Activated CD8-positive, alpha-beta T cell treated with anti-CD3 and anti-CD28 coated beads for 36 hours (primary cell): ENCODE data around the gene EIF4E1B. TPM values are rescaled to one million over a fixed set of nuclear protein-coding genes. Genes with fewer than 3 reads are reported as not detected.

ENCODE experiments used
- ATAC-seq: fragments of 200-7000 bp; cut with Tn5 transposase; one replicate; pipeline ENCODE4 v1.10.0; 2021; ENCODE audit warnings: mild to moderate bottlenecking, moderate library complexity
- CTCF ChIA-PET: fragments of 350-600 bp; sonication (Branson Sonifier 250); formaldehyde crosslinking; loops from one replicate; lab custom pipeline; 2021; ENCODE audit warnings: antibody characterized with exemption; lab: Charles Lee
- POLR2A ChIA-PET: fragments of 350-600 bp; sonication (Branson Sonifier 250); formaldehyde crosslinking; loops from one replicate; lab custom pipeline; 2021; ENCODE audit warnings: antibody characterized with exemption; lab: Charles Lee
- DNase-seq: peaks from one replicate; pipeline ENCODE4 v3.0.0-alpha.2; 2020
- H3K27ac Mint-ChIP-seq: one replicate; pipeline ENCODE4 v1.8.0; 2021; ENCODE audit warnings: mild to moderate bottlenecking, mixed read lengths
- H3K27me3 Mint-ChIP-seq: one replicate; pipeline ENCODE4 v1.8.0; 2021; ENCODE audit warnings: mixed read lengths
- H3K36me3 Mint-ChIP-seq: one replicate; pipeline ENCODE4 v1.8.0; 2021; ENCODE audit warnings: low read depth, mixed read lengths
- H3K4me1 Mint-ChIP-seq: one replicate; pipeline ENCODE4 v1.8.0; 2021; ENCODE audit warnings: low read depth, mixed read lengths
- H3K4me3 Mint-ChIP-seq: one replicate; pipeline ENCODE4 v1.8.0; 2021; ENCODE audit warnings: mild to moderate bottlenecking, moderate library complexity, mixed read lengths
- H3K9me3 Mint-ChIP-seq: one replicate; pipeline ENCODE4 v1.8.0; 2021; ENCODE audit warnings: mixed read lengths
- intact Hi-C: fragments of 100-400 bp; cut with micrococcal nuclease; formaldehyde crosslinking; loops from one replicate; pipeline ENCODE4 v1.10.0; 2022
- total RNA-seq, 2 experiments: library from RNA; stranded (reverse); gene quantifications; one replicate each; pipeline ENCODE4 v1.2.3, GENCODE V29; 2021
- TF ChIP-seq, protein P1 (sequence below): fragments of 200-600 bp; IDR thresholded peaks from one replicate; pipeline ENCODE4 v1.8.0; 2022; ENCODE audit warnings: antibody characterized with exemption, mild to moderate bottlenecking

EIF4E1B gene
- total RNA-seq, 2 experiments from 2014 or later, result not detected

DNA sequence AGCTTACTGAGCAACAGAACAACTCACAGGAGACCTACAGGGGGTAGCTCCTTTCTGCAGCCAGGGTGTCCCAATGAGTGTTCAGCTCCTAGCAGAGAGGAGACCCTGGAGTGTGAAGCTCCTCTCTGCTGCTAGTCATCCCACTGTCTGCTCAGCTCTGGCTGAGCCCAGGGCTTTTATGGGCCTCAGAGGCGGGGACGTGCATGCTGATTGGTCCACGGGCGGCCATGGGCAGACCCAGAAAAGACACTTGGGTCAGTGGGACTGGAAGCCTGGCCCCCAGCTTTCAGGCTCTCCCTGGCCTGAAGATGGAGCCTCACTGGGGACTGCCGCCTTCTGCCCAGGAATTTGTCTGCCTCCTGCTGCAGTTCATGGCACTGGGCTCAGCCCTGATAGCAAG, 57.4 kb downstream of the EIF4E1B start:
- ChIA-PET POLR2A (no interaction called here), CTCF (interaction anchor here (1.2 kb wide), 1 partner anchor 27 kb away, joined by 4 read pairs; no protein-coding TSS in a partner anchor)
- Mint-ChIP-seq H3K36me3 (no peaks in the 10 kb centered on the region), H3K27me3 (peaks cover 22% of the 10 kb centered on the region), H3K27ac (no peak overlapping the region), H3K4me1 (no peaks in the 10 kb centered on the region), H3K4me3 (no peak overlapping the region), H3K9me3 (peaks cover 7% of the 10 kb centered on the region)
- intact Hi-C loops, result no loop called here
- ATAC-seq, result no peak
- no peak for DNase-seq
- TF ChIP-seq, protein P1, sequence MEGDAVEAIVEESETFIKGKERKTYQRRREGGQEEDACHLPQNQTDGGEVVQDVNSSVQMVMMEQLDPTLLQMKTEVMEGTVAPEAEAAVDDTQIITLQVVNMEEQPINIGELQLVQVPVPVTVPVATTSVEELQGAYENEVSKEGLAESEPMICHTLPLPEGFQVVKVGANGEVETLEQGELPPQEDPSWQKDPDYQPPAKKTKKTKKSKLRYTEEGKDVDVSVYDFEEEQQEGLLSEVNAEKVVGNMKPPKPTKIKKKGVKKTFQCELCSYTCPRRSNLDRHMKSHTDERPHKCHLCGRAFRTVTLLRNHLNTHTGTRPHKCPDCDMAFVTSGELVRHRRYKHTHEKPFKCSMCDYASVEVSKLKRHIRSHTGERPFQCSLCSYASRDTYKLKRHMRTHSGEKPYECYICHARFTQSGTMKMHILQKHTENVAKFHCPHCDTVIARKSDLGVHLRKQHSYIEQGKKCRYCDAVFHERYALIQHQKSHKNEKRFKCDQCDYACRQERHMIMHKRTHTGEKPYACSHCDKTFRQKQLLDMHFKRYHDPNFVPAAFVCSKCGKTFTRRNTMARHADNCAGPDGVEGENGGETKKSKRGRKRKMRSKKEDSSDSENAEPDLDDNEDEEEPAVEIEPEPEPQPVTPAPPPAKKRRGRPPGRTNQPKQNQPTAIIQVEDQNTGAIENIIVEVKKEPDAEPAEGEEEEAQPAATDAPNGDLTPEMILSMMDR, result no peak

DNA sequence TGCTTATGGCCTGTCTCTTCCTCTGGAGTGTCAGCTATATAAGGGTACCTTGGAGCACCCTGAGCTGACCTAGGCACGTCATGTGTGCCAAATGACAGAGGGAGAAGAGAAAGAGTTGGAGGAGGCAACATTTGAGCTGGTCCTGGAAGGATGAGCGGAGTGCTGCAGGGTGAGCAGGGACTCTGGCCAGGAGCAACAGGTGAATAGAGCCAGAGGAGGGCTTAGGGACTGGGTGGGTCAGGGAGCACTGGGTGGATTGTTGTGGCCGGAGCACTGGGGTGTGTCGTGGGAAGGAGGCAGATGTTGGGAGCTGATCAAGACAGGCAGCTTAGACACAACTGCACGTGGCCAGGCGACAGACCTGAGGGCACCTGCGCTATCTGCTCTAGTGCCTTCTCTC, 60.4 kb downstream of the EIF4E1B start:
- ChIA-PET CTCF (interaction anchor here (1.0 kb wide), 1 partner anchor 30 kb away, joined by 3 read pairs; no protein-coding TSS in a partner anchor), POLR2A (interaction anchor here (1.2 to 1.7 kb wide), 2 partner anchors 8 to 56 kb away, joined by 3 read pairs; no protein-coding TSS in a partner anchor)
- intact Hi-C loops, result no loop called here
- H3K27me3 Mint-ChIP-seq, result peaks cover 28% of the 10 kb centered on the region
- no peak overlapping the region for H3K27ac Mint-ChIP-seq
- H3K9me3 Mint-ChIP-seq, result peaks cover 1% of the 10 kb centered on the region
- ATAC-seq, result no peak
- H3K4me3 Mint-ChIP-seq, result no peak overlapping the region
- H3K36me3 Mint-ChIP-seq, result no peaks in the 10 kb centered on the region
- no peak for DNase-seq
- TF ChIP-seq, protein P1, result no peak
- H3K4me1 Mint-ChIP-seq, result no peaks in the 10 kb centered on the region

DNA sequence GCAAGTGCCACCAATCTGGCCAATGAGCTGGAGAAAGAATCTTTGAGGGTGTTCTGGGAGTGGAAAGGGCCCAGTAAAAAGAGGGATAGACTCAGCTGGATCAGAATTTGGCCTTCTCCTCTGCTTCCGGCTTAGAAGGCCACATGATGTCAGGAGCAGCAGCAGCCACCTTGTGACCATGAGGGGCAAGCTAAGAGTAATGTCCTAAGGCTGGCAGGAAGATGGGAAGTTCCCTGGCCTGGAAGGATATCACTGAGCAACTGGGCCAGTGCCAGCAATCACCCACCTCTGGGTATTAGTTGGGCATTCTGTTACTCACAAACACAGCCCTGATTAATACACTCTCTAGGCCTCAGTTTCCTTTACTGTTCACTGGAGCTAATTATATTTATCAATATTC, 61.0 kb downstream of the EIF4E1B start:
- peaks cover 31% of the 10 kb centered on the region for H3K27me3 Mint-ChIP-seq
- POLR2A ChIA-PET, result interaction anchor here (1.2 to 1.7 kb wide), 2 partner anchors 9 to 55 kb away, joined by 3 read pairs; no protein-coding TSS in a partner anchor
- ATAC-seq (no peak), DNase-seq (no peak)
- CTCF ChIA-PET, result interaction anchor here (1.0 kb wide), 1 partner anchor 31 kb away, joined by 3 read pairs; no protein-coding TSS in a partner anchor
- H3K4me3 Mint-ChIP-seq, result no peak overlapping the region
- H3K27ac Mint-ChIP-seq, result no peak overlapping the region
- no peaks in the 10 kb centered on the region for H3K4me1 Mint-ChIP-seq
- TF ChIP-seq, protein P1, result no peak
- H3K9me3 Mint-ChIP-seq, result no peaks in the 10 kb centered on the region
- intact Hi-C loops, result no loop called here
- no peaks in the 10 kb centered on the region for H3K36me3 Mint-ChIP-seq

GRCh38 chr5:176692326-176692725, 61.9 kb downstream of the EIF4E1B start:
- H3K4me1 Mint-ChIP-seq, result no peaks in the 10 kb centered on the region
- TF ChIP-seq, protein P1, result no peak
- intact Hi-C loops, result no loop called here
- H3K9me3 Mint-ChIP-seq, result no peaks in the 10 kb centered on the region
- no peak overlapping the region for H3K4me3 Mint-ChIP-seq
- DNase-seq (no peak), ATAC-seq (no peak)
- peaks cover 31% of the 10 kb centered on the region for H3K27me3 Mint-ChIP-seq
- CTCF ChIA-PET, result interaction anchor here (2.1 kb wide), 1 partner anchor 31 kb away, joined by 10 read pairs; no protein-coding TSS in a partner anchor
- POLR2A ChIA-PET, result interaction anchor here (0.8 to 1.7 kb wide), 3 partner anchors 9 to 55 kb away, joined by 3 read pairs; no protein-coding TSS in a partner anchor
- H3K27ac Mint-ChIP-seq, result no peak overlapping the region
- no peaks in the 10 kb centered on the region for H3K36me3 Mint-ChIP-seq

- POLR2A ChIA-PET, result interaction anchor here (0.8 to 1.7 kb wide), 2 partner anchors 33 to 54 kb away, joined by 3 read pairs; no protein-coding TSS in a partner anchor
- no peak overlapping the region for H3K4me3 Mint-ChIP-seq
- TF ChIP-seq, protein P1, result no peak
- no peaks in the 10 kb centered on the region for H3K36me3 Mint-ChIP-seq
- ATAC-seq, result no peak
- H3K4me1 Mint-ChIP-seq, result no peaks in the 10 kb centered on the region
- H3K9me3 Mint-ChIP-seq, result no peaks in the 10 kb centered on the region
- no peak for DNase-seq
- H3K27me3 Mint-ChIP-seq, result peaks cover 31% of the 10 kb centered on the region
- intact Hi-C loops, result no loop called here
- CTCF ChIA-PET, result interaction anchor here (2.1 kb wide), 1 partner anchor 32 kb away, joined by 10 read pairs; no protein-coding TSS in a partner anchor
- H3K27ac Mint-ChIP-seq, result no peak overlapping the region
Observed at GRCh38 chr5:176692839-176693476, 62.5 kb downstream of the EIF4E1B start.
